GM19023 (cell line): ENCODE measurements around the gene ITGB5.

Source experiments
- ATAC-seq: cut with Tn5 transposase; IDR thresholded peaks from one replicate; pipeline ENCODE4 v1.9.1; 2021; ENCODE audit warnings: mild to moderate bottlenecking, moderate library complexity; ENCODE audit not compliant: unreplicated experiment

ITGB5 gene

GRCh38 chr3:124773351-124774326, 113.5 kb downstream of the ITGB5 start:
- ATAC-seq, result no peak

DNA sequence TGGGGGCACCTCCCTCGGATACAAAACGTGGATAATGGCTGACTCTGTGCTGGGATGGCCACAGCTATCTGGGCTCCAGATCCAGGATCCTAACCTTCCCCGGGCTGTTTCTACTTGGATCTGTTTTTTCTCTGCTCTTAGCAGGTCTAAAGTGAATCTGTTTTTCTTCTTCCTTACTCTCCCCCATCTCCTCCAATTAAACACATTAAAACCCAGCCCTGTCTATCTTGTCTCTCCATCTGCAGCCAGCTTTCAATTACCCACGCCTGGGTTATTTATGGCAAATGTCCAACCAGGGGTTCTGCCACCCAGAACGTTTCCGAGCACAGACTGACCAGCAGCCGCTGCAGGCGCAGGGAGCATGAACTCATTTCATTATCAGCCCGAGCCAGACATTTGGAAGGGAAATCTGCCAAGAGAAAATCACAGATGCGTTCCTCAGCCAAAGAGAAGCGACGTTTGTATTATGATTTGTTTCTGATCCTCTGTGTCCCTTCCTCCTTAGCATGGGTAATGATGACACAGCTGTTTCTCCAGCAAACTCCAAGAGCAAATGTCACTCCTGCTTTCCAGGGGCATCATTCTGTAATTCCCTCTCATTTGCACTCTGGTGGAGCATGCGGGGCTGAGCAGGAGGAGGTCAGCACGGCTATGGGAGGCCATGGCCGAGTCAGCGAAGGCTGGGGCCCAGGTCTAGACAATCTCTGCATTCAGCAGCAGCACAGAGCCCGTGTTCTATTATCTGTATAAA, 114.9 kb downstream of the ITGB5 start:
- ATAC-seq, result no peak

DNA sequence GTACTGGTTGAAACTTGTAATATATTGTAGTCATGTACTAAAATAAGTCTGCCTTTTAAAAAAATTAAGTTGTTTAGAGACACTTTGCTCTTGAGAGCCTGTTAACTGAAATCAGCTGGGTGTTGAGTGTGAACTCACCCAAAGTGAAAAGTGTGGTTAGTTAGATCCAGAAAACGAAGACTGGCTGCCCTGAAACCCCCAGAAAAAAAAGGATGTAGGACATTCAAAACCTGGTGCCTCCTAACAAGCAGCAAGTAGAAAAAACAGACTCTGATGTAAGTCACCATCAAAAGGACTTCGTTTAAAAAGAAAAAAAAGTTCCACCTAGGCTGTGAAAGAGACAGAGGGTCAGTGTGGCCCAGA, 116.1 kb downstream of the ITGB5 start:
- no peak for ATAC-seq

DNA sequence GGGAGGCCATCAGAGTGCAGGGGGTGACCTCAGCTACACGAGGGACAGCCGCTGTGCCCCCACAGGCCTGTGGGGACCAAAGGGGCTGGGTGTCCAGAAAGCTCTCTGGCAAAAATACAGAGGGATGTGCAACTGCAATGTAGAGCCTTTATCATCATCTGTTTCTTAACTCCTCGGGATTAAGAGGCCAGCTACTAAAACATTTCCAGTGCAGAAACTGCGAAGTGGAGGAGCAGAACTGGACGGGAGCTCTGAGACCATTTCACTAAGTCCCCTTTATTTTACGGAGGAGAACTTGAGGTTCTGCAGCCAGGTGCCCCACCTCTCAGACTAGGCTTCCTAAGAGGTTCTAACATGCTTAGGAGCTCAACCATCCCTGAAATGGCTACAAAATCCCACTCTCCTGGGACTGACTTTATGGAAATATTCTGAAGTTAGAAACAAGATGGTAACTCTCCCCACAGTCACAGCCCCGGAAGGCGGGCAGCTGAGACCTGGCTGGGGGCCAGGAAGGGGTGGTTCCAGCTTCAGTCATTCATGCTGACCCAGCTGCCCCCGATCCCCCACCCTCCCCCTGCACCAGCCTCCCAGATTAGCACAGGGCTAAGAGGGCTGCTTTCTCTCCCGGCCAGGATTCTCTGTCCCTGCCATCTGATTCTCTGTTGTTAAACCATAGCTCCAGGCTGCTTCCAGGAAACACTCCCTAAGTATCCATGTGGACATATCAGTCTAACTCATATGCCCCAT, 116.7 kb downstream of the ITGB5 start:
- ATAC-seq, result no peak

DNA sequence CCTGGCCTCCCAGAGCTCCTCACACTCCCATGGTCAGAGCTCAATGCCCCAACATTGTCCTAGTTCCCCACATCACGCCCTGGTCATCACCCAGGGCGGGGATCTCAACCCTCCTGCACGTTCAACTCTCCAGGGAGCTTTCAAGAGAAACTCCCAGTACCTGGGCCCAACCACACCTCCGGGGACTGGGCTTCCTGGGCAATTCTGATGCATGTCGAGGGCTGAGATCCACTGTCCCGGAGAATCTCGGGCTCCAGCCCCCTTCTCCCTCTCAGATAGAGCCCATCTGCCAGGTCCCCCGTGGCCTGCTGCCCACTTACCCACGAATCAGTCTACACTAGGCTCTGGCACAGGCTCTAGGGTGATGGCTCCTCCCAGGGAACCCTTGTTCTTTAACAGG, 117.7 kb downstream of the ITGB5 start:
- no peak for ATAC-seq

DNA sequence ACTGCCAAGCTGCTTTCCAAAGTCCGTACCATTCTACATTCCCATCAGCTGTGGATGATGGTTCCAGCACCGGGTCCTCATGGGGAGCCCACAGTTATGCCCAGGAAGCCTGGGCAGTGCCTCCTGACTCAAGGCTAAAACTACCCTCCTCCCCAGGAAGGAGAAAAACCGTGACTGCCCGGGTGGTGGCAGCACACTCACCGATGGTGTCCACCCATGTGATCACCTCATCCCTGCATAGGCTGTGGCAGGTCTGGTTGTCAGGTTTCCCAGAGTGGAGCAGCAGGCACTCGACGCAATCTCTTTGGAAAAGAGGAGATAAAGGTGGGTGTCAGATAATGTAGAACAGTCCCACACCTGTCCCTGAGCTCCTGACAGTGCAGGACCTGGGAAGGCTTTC, 118.4 kb downstream of the ITGB5 start:
- peak; percentile 70 for ATAC-seq

- ATAC-seq, result no peak
Observed at GRCh38 chr3:124767691-124768090, 119.5 kb downstream of the ITGB5 start.

GRCh38 chr3:124767264-124767663, 119.9 kb downstream of the ITGB5 start:
- no peak for ATAC-seq

- ATAC-seq, result no peak
Observed at GRCh38 chr3:124766113-124767095, 120.8 kb downstream of the ITGB5 start.

DNA sequence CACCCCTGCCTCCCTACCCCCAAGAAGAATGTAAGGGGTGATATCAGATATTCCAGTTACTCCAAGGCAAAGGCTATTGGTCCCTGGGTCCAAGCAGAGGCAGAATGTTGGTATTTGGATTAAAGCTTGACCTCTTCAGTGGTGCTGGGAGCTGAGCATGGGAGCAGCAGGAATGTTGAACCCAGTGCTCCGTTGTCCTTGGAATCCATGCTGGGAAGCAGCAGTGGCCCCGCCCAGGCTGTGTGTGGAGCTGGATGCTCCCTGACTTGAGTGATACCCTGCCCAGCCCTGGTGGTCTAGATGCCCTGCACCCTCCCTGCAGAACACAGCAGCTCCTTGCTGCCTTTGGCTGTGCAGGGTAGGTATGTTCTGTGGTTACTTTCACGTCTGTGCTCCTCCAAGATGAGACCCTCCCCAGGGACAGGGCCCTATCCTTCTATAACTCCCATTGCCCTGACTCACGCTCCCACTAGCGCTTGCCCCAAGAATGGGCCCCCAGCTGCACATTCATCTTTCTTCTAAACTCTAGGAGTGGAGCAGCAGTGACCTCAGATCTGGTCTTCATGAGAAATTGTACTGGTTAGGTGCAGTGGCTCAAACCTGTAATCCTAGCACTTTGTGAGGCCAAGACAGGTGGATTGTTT, 121.8 kb downstream of the ITGB5 start:
- no peak for ATAC-seq

GRCh38 chr3:124764746-124765145, 122.4 kb downstream of the ITGB5 start:
- ATAC-seq, result no peak

- ATAC-seq, result no peak
Observed at GRCh38 chr3:124763644-124764358, 123.4 kb downstream of the ITGB5 start.

GRCh38 chr3:124763206-124763605, 124.0 kb downstream of the ITGB5 start:
- no peak for ATAC-seq

DNA sequence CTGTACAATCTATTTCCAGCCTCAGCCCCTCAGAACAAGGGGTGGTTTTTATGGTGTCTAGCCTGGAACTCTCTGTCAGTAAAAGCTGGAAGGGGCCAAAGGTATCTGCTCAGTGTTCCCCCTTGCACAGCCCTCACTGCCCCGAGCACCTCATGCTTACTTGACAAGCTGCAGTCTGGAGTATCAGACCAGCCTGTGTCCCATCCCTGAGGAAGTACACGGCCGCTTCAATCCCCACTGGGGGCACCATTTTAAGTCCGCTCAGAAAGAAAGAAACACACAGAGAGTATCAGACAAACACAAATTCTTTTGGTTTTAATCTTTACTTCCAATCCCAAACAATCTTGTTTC, 124.5 kb downstream of the ITGB5 start:
- ATAC-seq, result no peak

GRCh38 chr3:124761935-124762660, 125.1 kb downstream of the ITGB5 start:
- no peak for ATAC-seq

DNA sequence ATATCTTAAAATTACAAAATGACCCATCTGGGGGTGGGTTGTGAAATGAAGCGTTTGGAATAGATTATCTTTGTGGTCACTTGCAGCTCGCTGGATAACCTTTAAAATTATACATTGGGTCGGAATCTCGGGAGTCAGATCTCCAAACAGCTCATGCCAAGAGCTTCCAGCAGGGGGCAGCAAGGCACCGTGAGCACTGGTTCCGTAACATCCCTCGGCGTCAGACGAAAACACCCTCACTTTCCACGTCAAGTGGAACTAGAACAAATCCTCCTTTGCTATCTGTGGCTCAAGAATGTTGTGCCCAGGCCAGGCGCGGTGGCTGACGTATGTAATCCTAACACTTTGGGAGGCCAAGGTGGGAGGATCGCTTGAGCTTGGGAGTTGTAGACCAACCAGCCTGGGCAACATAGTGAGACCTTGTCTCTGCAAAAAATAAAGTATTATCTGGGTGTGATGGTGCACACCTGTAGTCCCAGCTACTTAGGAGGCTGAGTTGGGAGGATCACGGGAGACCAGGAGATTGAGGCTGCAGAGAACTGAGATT, 125.8 kb downstream of the ITGB5 start:
- peak; percentile 63 for ATAC-seq

GRCh38 chr3:124760601-124761000, 126.6 kb downstream of the ITGB5 start:
- no peak for ATAC-seq
